NCI-H226 (cell line): Measurements from ENCODE around the gene LRP1-AS.

Source experiments
- DNase-seq: peaks from one replicate; pipeline ENCODE4 v3.0.0-alpha.2; 2015

Gene LRP1-AS

GRCh38 chr12:57158665-57159064, 11.2 kb upstream of the LRP1-AS start:
- no peak for DNase-seq

- DNase-seq = no peak
Observed at GRCh38 chr12:57158186-57158585, 10.8 kb upstream of the LRP1-AS start.

GRCh38 chr12:57157588-57158173, 10.3 kb upstream of the LRP1-AS start:
- no peak for DNase-seq

GRCh38 chr12:57156701-57157403, 9.4 kb upstream of the LRP1-AS start:
- DNase-seq = no peak

GRCh38 chr12:57154804-57155434, 7.5 kb upstream of the LRP1-AS start:
- DNase-seq = no peak

GRCh38 chr12:57154076-57154475, 6.7 kb upstream of the LRP1-AS start:
- DNase-seq = no peak

- DNase-seq = no peak
Observed at GRCh38 chr12:57153415-57153997, 6.1 kb upstream of the LRP1-AS start.

GRCh38 chr12:57152639-57153038, 5.2 kb upstream of the LRP1-AS start:
- DNase-seq = no peak

GRCh38 chr12:57151741-57152630, 4.6 kb upstream of the LRP1-AS start:
- DNase-seq = peak; percentile 79

GRCh38 chr12:57150400-57151000, 3.1 kb upstream of the LRP1-AS start:
- DNase-seq = no peak

- DNase-seq = peak; percentile 73
Observed at GRCh38 chr12:57149245-57149900, 2.0 kb upstream of the LRP1-AS start.

- peak; percentile 56 for DNase-seq
Observed at GRCh38 chr12:57148469-57149244, 1.2 kb upstream of the LRP1-AS start.

GRCh38 chr12:57146092-57146491, 1.3 kb downstream of the LRP1-AS start:
- DNase-seq = no peak

- DNase-seq = no peak
Observed at GRCh38 chr12:57145460-57146059, 1.9 kb downstream of the LRP1-AS start.

GRCh38 chr12:57143454-57143853, 4.0 kb downstream of the LRP1-AS start:
- no peak for DNase-seq

GRCh38 chr12:57142727-57143126, 4.7 kb downstream of the LRP1-AS start:
- DNase-seq = no peak

GRCh38 chr12:57142121-57142520, 5.3 kb downstream of the LRP1-AS start:
- DNase-seq = no peak

GRCh38 chr12:57141249-57141648, 6.2 kb downstream of the LRP1-AS start:
- DNase-seq = no peak

GRCh38 chr12:57139796-57140649, 7.4 kb downstream of the LRP1-AS start:
- DNase-seq = no peak
